ENCODE results near the gene LCOR. TPM values are rescaled to one million over a fixed set of nuclear protein-coding genes. Genes with fewer than 3 reads are reported as not detected.

LCOR gene
- total RNA-seq, 1 experiment from 2014 or later = 42.1 TPM

DNA sequence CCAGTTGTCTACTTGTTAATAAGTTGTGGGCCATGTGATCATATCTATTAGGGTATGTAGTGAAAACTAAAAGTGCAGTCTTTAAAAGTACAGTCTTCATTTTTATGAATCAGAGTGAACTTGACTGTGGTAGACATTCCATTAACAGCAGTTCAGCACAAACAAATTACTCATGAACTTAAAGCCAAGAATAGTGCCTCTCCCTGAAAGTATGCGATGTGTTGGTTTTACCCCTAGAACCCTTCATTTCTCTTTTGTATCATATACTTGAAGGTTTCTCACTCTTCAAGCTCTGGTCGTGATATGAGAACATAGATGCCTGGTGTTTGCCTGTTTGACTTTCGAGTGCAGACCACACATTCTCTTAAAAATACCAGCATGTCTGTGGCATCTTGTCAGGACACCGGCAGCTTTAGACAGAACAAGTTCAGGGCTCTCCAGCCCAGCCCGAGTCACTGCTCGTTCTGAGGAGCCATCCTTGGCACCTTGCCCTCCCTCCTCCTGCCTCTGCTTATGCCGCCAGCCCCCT lies 159.3 kb downstream of the LCOR start:
- H3T11ph ChIP-seq (ENCODE audit: low read length) = no peak overlapping the region
- no peak overlapping the region for H3K4me3 Mint-ChIP-seq
- no peak overlapping the region for H2BK120ac ChIP-seq (ENCODE audit: low read depth, low read length, poor library complexity, severe bottlenecking)
- no peak overlapping the region for H4K5ac ChIP-seq (ENCODE audit: insufficient read length, low read depth, low read length)
- H2BK15ac ChIP-seq (ENCODE audit: low read depth, low read length) = no peak overlapping the region
- no peak overlapping the region for H2BK5ac ChIP-seq (ENCODE audit: insufficient read length, low read length)
- H3K23ac ChIP-seq (ENCODE audit: insufficient read length, low read depth, low read length) = no peak overlapping the region
- H3K79me2 ChIP-seq (ENCODE audit: insufficient read depth, low read length) = no peaks in the 10 kb centered on the region
- H3K27ac ChIP-seq (ENCODE audit: insufficient read length, low read depth, low read length) = no peak overlapping the region
- H4K91ac ChIP-seq (ENCODE audit: insufficient read length, low read depth, low read length) = no peak overlapping the region
- H2BK12ac ChIP-seq (ENCODE audit: insufficient read length, low read depth, low read length) = no peak overlapping the region
- H3K4ac ChIP-seq (ENCODE audit: low read depth, low read length) = no peak overlapping the region
- no peak overlapping the region for H3K4me2 ChIP-seq (ENCODE audit: insufficient read depth, insufficient read length, low read length)
- H3K27me3 ChIP-seq (ENCODE audit: insufficient read depth, low read length) = no peaks in the 10 kb centered on the region
- no peaks in the 10 kb centered on the region for H3K23me2 ChIP-seq (ENCODE audit: insufficient read length, low read depth, low read length, poor library complexity, severe bottlenecking)
- H2AK5ac ChIP-seq (ENCODE audit: insufficient read length, low read length) = no peak overlapping the region
- TF ChIP-seq, protein P1, sequence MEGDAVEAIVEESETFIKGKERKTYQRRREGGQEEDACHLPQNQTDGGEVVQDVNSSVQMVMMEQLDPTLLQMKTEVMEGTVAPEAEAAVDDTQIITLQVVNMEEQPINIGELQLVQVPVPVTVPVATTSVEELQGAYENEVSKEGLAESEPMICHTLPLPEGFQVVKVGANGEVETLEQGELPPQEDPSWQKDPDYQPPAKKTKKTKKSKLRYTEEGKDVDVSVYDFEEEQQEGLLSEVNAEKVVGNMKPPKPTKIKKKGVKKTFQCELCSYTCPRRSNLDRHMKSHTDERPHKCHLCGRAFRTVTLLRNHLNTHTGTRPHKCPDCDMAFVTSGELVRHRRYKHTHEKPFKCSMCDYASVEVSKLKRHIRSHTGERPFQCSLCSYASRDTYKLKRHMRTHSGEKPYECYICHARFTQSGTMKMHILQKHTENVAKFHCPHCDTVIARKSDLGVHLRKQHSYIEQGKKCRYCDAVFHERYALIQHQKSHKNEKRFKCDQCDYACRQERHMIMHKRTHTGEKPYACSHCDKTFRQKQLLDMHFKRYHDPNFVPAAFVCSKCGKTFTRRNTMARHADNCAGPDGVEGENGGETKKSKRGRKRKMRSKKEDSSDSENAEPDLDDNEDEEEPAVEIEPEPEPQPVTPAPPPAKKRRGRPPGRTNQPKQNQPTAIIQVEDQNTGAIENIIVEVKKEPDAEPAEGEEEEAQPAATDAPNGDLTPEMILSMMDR (conservative IDR thresholded peaks at IDR 0.05) = no peak
- H3K36me3 Mint-ChIP-seq (ENCODE audit: insufficient read depth in 1 of 3, low read depth in 3 of 3) = no peaks in the 10 kb centered on the region
- WGBS (ENCODE audit: extremely low coverage, insufficient read length, low lambda C conversion rate) = no CpG with 5 or more reads among the region's 7 CpGs
- no peak for DNase-seq
- H4K8ac ChIP-seq (replicated peaks; ENCODE audit: insufficient read length, low read depth, low read length) = no peak overlapping the region
- no peaks in the 10 kb centered on the region for H4K20me1 ChIP-seq (ENCODE audit: control insufficient read depth, insufficient read depth, insufficient read length)
- H3K56ac ChIP-seq (ENCODE audit: insufficient read length, low read depth, low read length) = no peak overlapping the region
- H3K9ac ChIP-seq (ENCODE audit: extremely low read depth, insufficient read length, low read length) = no peak overlapping the region
- H3K4me1 ChIP-seq (ENCODE audit: insufficient read depth, low read length) = no peaks in the 10 kb centered on the region
- H2BK20ac ChIP-seq (ENCODE audit: low read depth, low read length, poor library complexity, severe bottlenecking) = no peak overlapping the region
- peaks cover 15 to 20% of the 10 kb centered on the region in 2 experiments for H3K4me1 Mint-ChIP-seq
- no peaks in the 10 kb centered on the region for H3K9me3 ChIP-seq (ENCODE audit: control insufficient read depth, low read depth, low read length)
- H2AFZ ChIP-seq (ENCODE audit: low read length) = no peak overlapping the region
- H3K27me3 Mint-ChIP-seq (ENCODE audit: low read depth) = no peaks in the 10 kb centered on the region
- no peak overlapping the region for H3K18ac ChIP-seq (ENCODE audit: insufficient read length, low read depth, low read length)
- H3K27ac Mint-ChIP-seq = no peak overlapping the region
- H3K14ac ChIP-seq (ENCODE audit: insufficient read depth, low read length) = no peak overlapping the region
- no peaks in the 10 kb centered on the region for H3K9me3 Mint-ChIP-seq
- no peaks in the 10 kb centered on the region for H3K79me1 ChIP-seq (ENCODE audit: insufficient read depth, low read depth, low read length, poor library complexity, severe bottlenecking)

Data from H9 (cell line).